Stimulated activated CD8-positive, alpha-beta memory T cell treated with anti-CD3 and anti-CD28 coated beads, Interleukin-2, amount 100 ng/mL, for 1 hour (primary cell): ENCODE results near the gene PVALEF.

Source experiments
- DNase-seq, 2 donors: peaks; one replicate each; pipeline ENCODE4 v3.0.0-alpha.2; 2020; ENCODE audit warnings: low read depth in 2 of 2

PVALEF gene

GRCh38 chr17:81161972-81162371 is 3.3 kb upstream of the PVALEF start:
- DNase-seq, result no peak

DNA sequence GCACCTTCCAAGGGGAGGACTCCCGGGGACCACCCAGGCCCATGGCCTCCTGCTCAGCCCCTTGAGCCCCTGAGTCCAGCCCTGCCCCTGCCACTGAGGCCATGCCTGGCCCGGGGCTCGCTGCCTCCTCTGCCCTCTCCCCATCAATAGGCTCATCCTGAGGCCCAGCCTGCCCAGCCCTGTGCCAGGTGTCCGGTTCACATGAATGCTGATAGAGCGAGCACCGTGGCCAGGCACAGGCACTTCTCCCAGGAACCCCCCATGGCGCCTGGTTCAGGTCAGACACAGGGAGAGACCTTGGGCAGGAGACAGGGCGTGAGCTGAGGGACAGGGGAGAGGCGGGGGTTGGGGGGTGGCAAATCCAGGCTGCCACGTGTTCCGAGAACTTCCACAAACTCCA is 2.8 kb upstream of the PVALEF start:
- DNase-seq, result no peak

GRCh38 chr17:81163051-81163695 is 2.1 kb upstream of the PVALEF start:
- no peak for DNase-seq

- no peak for DNase-seq
These were observed 1.5 kb upstream of the PVALEF start for GRCh38 chr17:81163703-81164370.

- no peak for DNase-seq
These were observed 699 bp upstream of the PVALEF start for GRCh38 chr17:81164371-81165245.

- DNase-seq, result no peak
These were observed 756 bp downstream of the PVALEF start, which contains the start of gene AATK for GRCh38 chr17:81166033-81166492. AATK (minus strand) TSS chr17:81166221; CDS start chr17:81165992, 229 bp downstream.

DNA sequence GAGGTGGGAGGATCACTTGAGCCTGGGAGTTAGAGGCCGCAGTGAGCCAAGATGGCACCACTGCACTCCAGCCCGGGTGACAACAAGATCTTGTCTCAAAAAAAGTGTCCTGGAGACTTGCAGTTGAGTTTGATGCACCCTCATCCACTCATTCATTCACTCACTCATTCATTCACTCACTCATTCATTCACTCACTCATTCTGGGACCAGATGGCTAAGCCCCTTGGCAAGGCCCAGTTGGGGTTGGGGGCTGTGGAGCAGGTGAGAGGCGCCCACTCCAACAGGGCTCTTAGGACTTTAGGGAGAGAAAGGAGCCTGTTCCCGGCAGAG is 1.9 kb downstream of the PVALEF start:
- no peak for DNase-seq

GRCh38 chr17:81167638-81168037 is 2.3 kb downstream of the PVALEF start:
- no peak for DNase-seq

- no peak for DNase-seq
These were observed 4.6 kb downstream of the PVALEF start for GRCh38 chr17:81169870-81170309.

DNA sequence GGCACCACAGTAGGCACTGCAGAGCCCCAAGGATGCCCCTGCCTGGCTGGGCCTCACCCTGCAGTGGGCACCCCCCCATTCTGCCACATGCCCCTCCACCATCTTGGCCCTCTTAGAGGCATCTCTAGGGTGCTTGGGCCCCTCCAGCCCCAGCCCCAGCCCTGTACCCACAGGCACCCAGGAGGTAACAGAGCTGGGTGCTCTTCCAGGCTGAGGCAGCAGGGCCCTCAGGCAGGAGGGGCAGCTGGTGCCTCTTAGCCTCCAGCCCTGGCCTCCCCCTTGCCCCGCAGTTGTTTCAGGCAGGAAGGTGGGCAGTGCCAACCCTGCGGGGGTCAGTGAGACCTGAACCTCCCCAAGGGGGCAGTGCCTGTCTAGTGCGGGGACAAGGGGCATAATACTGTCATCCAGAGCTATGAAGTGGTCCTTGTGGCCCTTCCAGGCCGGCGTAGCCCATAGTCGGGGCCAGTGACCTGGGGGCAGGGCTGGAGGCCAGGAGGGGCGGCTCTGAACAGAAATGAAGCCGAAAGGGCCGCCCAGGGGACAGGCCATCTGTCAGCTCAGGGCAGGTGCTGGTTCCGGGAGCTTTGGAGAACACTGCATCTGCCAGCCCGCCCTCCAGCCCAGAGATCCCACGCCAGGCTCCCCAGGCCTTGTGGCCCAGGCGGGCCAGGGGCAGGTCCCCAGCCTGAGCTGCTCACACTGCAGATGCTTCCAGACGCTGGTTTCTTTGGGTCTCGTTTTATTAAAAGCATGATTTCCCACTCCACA is 5.6 kb downstream of the PVALEF start:
- no peak for DNase-seq

- DNase-seq, result no peak
These were observed 6.6 kb downstream of the PVALEF start for GRCh38 chr17:81171941-81172340.

GRCh38 chr17:81173052-81173761 is 7.9 kb downstream of the PVALEF start:
- DNase-seq, result no peak

GRCh38 chr17:81173762-81174155 is 8.5 kb downstream of the PVALEF start:
- no peak for DNase-seq

GRCh38 chr17:81176666-81177065 is 11.4 kb downstream of the PVALEF start:
- no peak for DNase-seq

- no peak for DNase-seq
These were observed 13.1 kb downstream of the PVALEF start for GRCh38 chr17:81178136-81179091.

DNA sequence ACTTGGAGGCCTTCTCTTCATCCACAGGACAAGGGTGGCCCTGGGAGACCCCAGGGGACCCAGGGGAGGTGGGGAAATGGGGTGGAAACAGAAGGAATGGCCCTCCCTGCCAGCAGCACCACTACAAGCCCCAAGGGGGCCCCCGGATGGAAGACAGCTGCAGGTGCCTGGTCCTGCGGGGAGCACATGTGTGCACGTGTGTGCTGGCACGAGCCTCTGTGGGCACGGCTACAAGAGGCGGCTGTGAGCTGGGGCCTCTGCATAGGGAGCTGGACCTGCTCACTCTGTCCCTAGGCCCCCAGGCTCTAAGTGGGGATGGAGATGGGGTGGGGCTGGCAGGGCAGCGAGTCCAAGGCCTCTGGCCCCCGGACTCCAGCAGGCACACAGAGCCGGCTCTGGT is 13.9 kb downstream of the PVALEF start:
- DNase-seq, result no peak

GRCh38 chr17:81179861-81180260 is 14.6 kb downstream of the PVALEF start:
- no peak for DNase-seq

DNA sequence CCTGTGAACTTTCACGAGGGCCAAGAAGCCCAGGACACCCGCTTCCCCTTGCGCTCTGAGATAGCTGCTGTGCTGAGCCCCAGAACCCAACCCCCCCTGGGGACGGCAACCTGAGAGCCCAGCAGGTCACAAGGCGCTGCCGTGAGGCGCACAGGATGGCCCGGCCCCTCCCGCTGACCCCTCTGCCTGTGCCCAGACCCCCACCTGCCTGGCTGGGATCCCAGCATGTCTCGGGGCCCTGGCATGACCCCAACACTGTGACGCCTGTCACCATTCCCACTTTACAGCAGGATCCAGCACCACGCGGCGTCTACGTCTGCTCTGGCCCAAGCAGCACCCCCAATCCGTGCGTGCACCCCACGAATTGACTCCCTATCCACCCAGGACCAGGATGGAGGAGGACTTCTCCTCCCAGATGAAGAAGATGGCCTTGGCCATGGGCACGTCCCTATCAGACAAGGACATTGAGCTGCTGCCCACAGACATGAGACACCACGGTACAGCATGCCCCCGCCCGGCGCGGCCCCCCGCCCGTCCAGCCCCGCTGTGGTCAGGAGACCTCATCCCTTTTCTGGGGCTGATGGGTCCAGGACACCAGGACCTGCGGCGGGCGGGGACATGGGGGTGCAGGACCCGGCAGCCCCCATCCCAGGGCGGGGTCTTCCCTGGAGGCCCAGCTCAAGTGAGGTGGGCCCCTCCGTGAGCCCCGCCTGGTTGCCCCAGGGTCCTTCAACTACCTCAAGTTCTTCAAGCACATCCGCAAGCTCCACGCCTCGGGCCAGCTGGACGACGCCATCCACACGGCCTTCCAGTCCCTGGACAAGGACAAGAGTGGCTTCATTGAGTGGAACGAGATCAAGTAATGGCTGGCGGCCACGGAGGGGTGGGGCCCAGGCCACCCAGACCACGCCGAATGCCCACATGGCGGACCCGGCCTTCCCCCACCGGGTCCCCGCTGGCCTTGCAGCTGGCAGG is 15.8 kb downstream of the PVALEF start:
- DNase-seq, result no peak

GRCh38 chr17:81181811-81182185 is 16.5 kb downstream of the PVALEF start:
- DNase-seq, result no peak
